Activated CD8-positive, alpha-beta T cell treated with anti-CD3 and anti-CD28 coated beads for 36 hours (primary cell): ENCODE results near the gene PTPRN. TPM values are rescaled to one million over a fixed set of nuclear protein-coding genes. Genes with fewer than 3 reads are reported as not detected.

ENCODE experiments used
- ATAC-seq: fragments of 200-7000 bp; cut with Tn5 transposase; one replicate; pipeline ENCODE4 v1.10.0; 2021; ENCODE audit warnings: mild to moderate bottlenecking, moderate library complexity
- CTCF ChIA-PET: fragments of 350-600 bp; sonication (Branson Sonifier 250); formaldehyde crosslinking; loops from one replicate; lab custom pipeline; 2021; ENCODE audit warnings: antibody characterized with exemption; lab: Charles Lee
- POLR2A ChIA-PET: fragments of 350-600 bp; sonication (Branson Sonifier 250); formaldehyde crosslinking; loops from one replicate; lab custom pipeline; 2021; ENCODE audit warnings: antibody characterized with exemption; lab: Charles Lee
- DNase-seq: peaks from one replicate; pipeline ENCODE4 v3.0.0-alpha.2; 2020
- H3K27ac Mint-ChIP-seq: one replicate; pipeline ENCODE4 v1.8.0; 2021; ENCODE audit warnings: mild to moderate bottlenecking, mixed read lengths
- H3K27me3 Mint-ChIP-seq: one replicate; pipeline ENCODE4 v1.8.0; 2021; ENCODE audit warnings: mixed read lengths
- H3K36me3 Mint-ChIP-seq: one replicate; pipeline ENCODE4 v1.8.0; 2021; ENCODE audit warnings: low read depth, mixed read lengths
- H3K4me1 Mint-ChIP-seq: one replicate; pipeline ENCODE4 v1.8.0; 2021; ENCODE audit warnings: low read depth, mixed read lengths
- H3K4me3 Mint-ChIP-seq: one replicate; pipeline ENCODE4 v1.8.0; 2021; ENCODE audit warnings: mild to moderate bottlenecking, moderate library complexity, mixed read lengths
- H3K9me3 Mint-ChIP-seq: one replicate; pipeline ENCODE4 v1.8.0; 2021; ENCODE audit warnings: mixed read lengths
- intact Hi-C: fragments of 100-400 bp; cut with micrococcal nuclease; formaldehyde crosslinking; loops from one replicate; pipeline ENCODE4 v1.10.0; 2022
- total RNA-seq, 2 experiments: library from RNA; stranded (reverse); gene quantifications; one replicate each; pipeline ENCODE4 v1.2.3, GENCODE V29; 2021
- TF ChIP-seq, protein P1 (sequence below): fragments of 200-600 bp; IDR thresholded peaks from one replicate; pipeline ENCODE4 v1.8.0; 2022; ENCODE audit warnings: antibody characterized with exemption, mild to moderate bottlenecking

PTPRN gene
- total RNA-seq, 2 experiments from 2014 or later: 0.92 to 1.1 TPM

- CTCF ChIA-PET: interaction anchor here (1.0 to 13.0 kb wide), 14 partner anchors 14 to 396 kb away, joined by 3 to 336 read pairs (median 14); partner anchors contain the start of genes CNPPD1, DNAJB2, GLB1L and NHEJ1
Observed at GRCh38 chr2:219293736-219294231, 15.4 kb downstream of the PTPRN start.

DNA sequence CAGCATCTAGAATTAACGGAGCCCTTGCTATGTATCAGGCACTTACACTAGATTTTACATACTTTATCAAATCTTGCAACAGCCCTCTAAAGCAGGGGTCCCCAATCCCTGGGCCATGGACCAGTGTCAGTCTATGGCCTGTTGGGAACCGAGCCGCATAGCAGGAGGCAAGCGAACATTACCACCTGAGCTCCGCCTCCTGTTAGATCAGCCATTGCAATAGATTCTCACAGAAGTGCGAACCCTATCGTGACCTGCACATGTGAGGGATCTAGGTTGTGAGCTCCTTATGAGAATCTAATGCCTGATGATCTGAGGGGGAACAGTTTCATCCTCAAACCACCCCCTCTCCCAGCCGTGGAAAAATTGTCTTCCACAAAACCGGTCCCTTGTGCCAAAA lies 16.6 kb downstream of the PTPRN start:
- ChIA-PET CTCF (interaction anchor here (1.2 to 13.0 kb wide), 4 partner anchors 13 to 133 kb away, joined by 3 to 336 read pairs (median 28); partner anchors contain the start of genes ANKZF1, ATG9A, DNAJB2 and GLB1L), POLR2A (interaction anchor here (1.3 to 4.9 kb wide), 4 partner anchors 10 to 63 kb away, joined by 3 to 41 read pairs (median 16); partner anchors contain the start of genes ANKZF1, ATG9A, DNAJB2 and TUBA4A)
- intact Hi-C loops: no loop called here
- H3K4me3 Mint-ChIP-seq: no peak overlapping the region
- H3K9me3 Mint-ChIP-seq: no peaks in the 10 kb centered on the region
- ATAC-seq: no peak
- TF ChIP-seq, protein P1, sequence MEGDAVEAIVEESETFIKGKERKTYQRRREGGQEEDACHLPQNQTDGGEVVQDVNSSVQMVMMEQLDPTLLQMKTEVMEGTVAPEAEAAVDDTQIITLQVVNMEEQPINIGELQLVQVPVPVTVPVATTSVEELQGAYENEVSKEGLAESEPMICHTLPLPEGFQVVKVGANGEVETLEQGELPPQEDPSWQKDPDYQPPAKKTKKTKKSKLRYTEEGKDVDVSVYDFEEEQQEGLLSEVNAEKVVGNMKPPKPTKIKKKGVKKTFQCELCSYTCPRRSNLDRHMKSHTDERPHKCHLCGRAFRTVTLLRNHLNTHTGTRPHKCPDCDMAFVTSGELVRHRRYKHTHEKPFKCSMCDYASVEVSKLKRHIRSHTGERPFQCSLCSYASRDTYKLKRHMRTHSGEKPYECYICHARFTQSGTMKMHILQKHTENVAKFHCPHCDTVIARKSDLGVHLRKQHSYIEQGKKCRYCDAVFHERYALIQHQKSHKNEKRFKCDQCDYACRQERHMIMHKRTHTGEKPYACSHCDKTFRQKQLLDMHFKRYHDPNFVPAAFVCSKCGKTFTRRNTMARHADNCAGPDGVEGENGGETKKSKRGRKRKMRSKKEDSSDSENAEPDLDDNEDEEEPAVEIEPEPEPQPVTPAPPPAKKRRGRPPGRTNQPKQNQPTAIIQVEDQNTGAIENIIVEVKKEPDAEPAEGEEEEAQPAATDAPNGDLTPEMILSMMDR: no peak
- H3K27ac Mint-ChIP-seq: no peak overlapping the region
- DNase-seq: no peak
- H3K4me1 Mint-ChIP-seq: peaks cover 25% of the 10 kb centered on the region
- no peaks in the 10 kb centered on the region for H3K36me3 Mint-ChIP-seq
- no peaks in the 10 kb centered on the region for H3K27me3 Mint-ChIP-seq

More at GRCh38 chr2:219293736-219294231, 15.4 kb downstream of the PTPRN start:
- Mint-ChIP-seq H3K4me1 (peaks cover 28% of the 10 kb centered on the region), H3K4me3 (peak overlapping the region; percentile 64), H3K36me3 (no peaks in the 10 kb centered on the region), H3K27ac (peak overlapping the region; percentile 77), H3K9me3 (no peaks in the 10 kb centered on the region), H3K27me3 (no peaks in the 10 kb centered on the region)
- TF ChIP-seq, protein P1: no peak
- ATAC-seq (no peak), DNase-seq (no peak)
- POLR2A ChIA-PET: interaction anchor here (0.7 to 4.9 kb wide), 5 partner anchors 9 to 40 kb away, joined by 3 to 41 read pairs (median 10); partner anchors contain the start of genes DNAJB2, TUBA4A and TUBA4B
- intact Hi-C loops: loop anchor here (2.0 kb wide), 1 partner anchor 15 kb away; the partner anchor contains the start of gene DNAJB2

- ChIA-PET CTCF (interaction anchor here (1.2 to 13.0 kb wide), 7 partner anchors 8 to 133 kb away, joined by 3 to 336 read pairs (median 5); partner anchors contain the start of genes ANKZF1, ATG9A, DNAJB2 and GLB1L), POLR2A (interaction anchor here (1.0 to 4.9 kb wide), 3 partner anchors 13 to 86 kb away, joined by 3 to 41 read pairs (median 6); partner anchors contain the start of genes ANKZF1, ATG9A, DNAJB2 and ZFAND2B)
- Mint-ChIP-seq H3K27ac (no peak overlapping the region), H3K4me1 (peaks cover 21% of the 10 kb centered on the region), H3K36me3 (no peaks in the 10 kb centered on the region), H3K27me3 (no peaks in the 10 kb centered on the region), H3K9me3 (no peaks in the 10 kb centered on the region), H3K4me3 (no peak overlapping the region)
- DNase-seq (no peak), ATAC-seq (no peak)
- intact Hi-C loops: no loop called here
- TF ChIP-seq, protein P1: no peak
Observed at GRCh38 chr2:219291910-219292490, 17.2 kb downstream of the PTPRN start.

DNA sequence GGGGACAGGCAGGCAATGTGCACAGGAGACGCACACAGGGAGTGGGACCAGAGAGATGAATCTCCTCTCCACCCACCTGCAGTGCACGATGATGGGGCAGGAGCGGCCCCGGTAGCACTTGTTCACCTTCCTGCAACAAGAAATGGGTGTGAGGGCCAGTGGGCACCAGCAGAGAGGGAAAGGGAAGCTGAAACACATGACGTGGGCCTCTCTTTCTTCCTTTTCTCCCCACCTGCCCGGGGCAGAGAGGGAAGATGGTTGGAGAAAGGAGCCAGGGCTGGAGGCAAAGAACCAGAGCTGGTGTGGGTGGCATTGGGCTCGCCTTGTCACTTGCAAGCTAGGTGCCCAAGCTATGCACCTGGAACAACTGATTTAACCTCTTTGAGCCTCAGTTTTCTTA lies 17.8 kb downstream of the PTPRN start:
- CTCF ChIA-PET: interaction anchor here (1.1 to 13.0 kb wide), 6 partner anchors 7 to 132 kb away, joined by 3 to 336 read pairs (median 8); partner anchors contain the start of genes DNAJB2, NHEJ1, TUBA4A and TUBA4B
- ATAC-seq (no peak), DNase-seq (no peak)
- H3K36me3 Mint-ChIP-seq: no peaks in the 10 kb centered on the region
- no peak overlapping the region for H3K4me3 Mint-ChIP-seq
- intact Hi-C loops: no loop called here
- H3K4me1 Mint-ChIP-seq: peaks cover 20% of the 10 kb centered on the region
- TF ChIP-seq, protein P1: no peak
- no peak overlapping the region for H3K27ac Mint-ChIP-seq
- H3K27me3 Mint-ChIP-seq: no peaks in the 10 kb centered on the region
- no peaks in the 10 kb centered on the region for H3K9me3 Mint-ChIP-seq
- POLR2A ChIA-PET: interaction anchor here (1.0 to 4.9 kb wide), 3 partner anchors 12 to 85 kb away, joined by 3 to 41 read pairs (median 6); partner anchors contain the start of genes ANKZF1, ATG9A, DNAJB2 and ZFAND2B
